Measurements from ENCODE around the gene ENPP1. TPM values are rescaled to one million over a fixed set of nuclear protein-coding genes. Genes with fewer than 3 reads are reported as not detected.

Gene ENPP1
- total and polyA plus RNA-seq, 3 donors from 2014 or later = 8.3 to 16.0 (median 12.0) TPM

GRCh38 chr6:131775886-131776285 is 31.9 kb upstream of the ENPP1 start:
- intact Hi-C loops (cut with DNase I; ENCODE audit: low total_unique reads) = no loop called here

GRCh38 chr6:131776985-131777384 is 30.8 kb upstream of the ENPP1 start:
- no peaks in the 10 kb centered on the region for H3K9me3 ChIP-seq
- no peak for DNase-seq
- intact Hi-C loops (cut with DNase I; ENCODE audit: low total_unique reads) = no loop called here
- peaks cover 5% of the 10 kb centered on the region for H3K4me1 ChIP-seq
- no peak for TF ChIP-seq CTCF (IDR thresholded peaks at IDR 0.05)
- no peak for TF ChIP-seq POLR2A (IDR thresholded peaks at IDR 0.05)
- H3K36me3 ChIP-seq (ENCODE audit: low read depth, missing control alignments) = no peaks in the 10 kb centered on the region
- 71 to 93% methylated on average over 2 of the region's 2 CpGs for WGBS, 2 donors
- no peak overlapping the region for H3K4me3 ChIP-seq
- H3K27me3 ChIP-seq = no peaks in the 10 kb centered on the region
- H3K27ac ChIP-seq = no peak overlapping the region

More at GRCh38 chr6:131775886-131776285, 31.9 kb upstream of the ENPP1 start:
- WGBS, 2 donors = 96 to 100% methylated on average over 3 of the region's 3 CpGs
- H3K9me3 ChIP-seq = no peaks in the 10 kb centered on the region
- no peak overlapping the region for H3K4me3 ChIP-seq
- H3K36me3 ChIP-seq (ENCODE audit: low read depth, missing control alignments) = no peaks in the 10 kb centered on the region
- TF ChIP-seq CTCF (IDR thresholded peaks at IDR 0.05) = no peak
- no peak for TF ChIP-seq POLR2A (IDR thresholded peaks at IDR 0.05)
- H3K27ac ChIP-seq = no peak overlapping the region
- H3K4me1 ChIP-seq = peaks cover 5% of the 10 kb centered on the region
- DNase-seq = no peak
- H3K27me3 ChIP-seq = no peaks in the 10 kb centered on the region

GRCh38 chr6:131778169-131778568 is 29.7 kb upstream of the ENPP1 start:
- intact Hi-C loops (cut with DNase I; ENCODE audit: low total_unique reads) = no loop called here
- TF ChIP-seq CTCF (IDR thresholded peaks at IDR 0.05) = no peak
- no peak for TF ChIP-seq POLR2A (IDR thresholded peaks at IDR 0.05)
- H3K27me3 ChIP-seq = no peaks in the 10 kb centered on the region
- DNase-seq = no peak
- H3K4me3 ChIP-seq = no peak overlapping the region
- peaks cover under 1% of the 10 kb centered on the region for H3K4me1 ChIP-seq
- no peak overlapping the region for H3K27ac ChIP-seq
- 68 to 77% methylated on average over 1 of the region's 1 CpG for WGBS, 2 donors
- no peaks in the 10 kb centered on the region for H3K36me3 ChIP-seq (ENCODE audit: low read depth, missing control alignments)
- H3K9me3 ChIP-seq = no peaks in the 10 kb centered on the region

- no peak for DNase-seq
- Histone ChIP-seq H3K36me3 (ENCODE audit: low read depth, missing control alignments) (no peaks in the 10 kb centered on the region), H3K27me3 (no peaks in the 10 kb centered on the region), H3K9me3 (no peaks in the 10 kb centered on the region), H3K4me1 (no peaks in the 10 kb centered on the region), H3K4me3 (no peak overlapping the region), H3K27ac (no peak overlapping the region)
- WGBS, 2 donors = 73 to 75% methylated on average over 2 of the region's 2 CpGs
- intact Hi-C loops (cut with DNase I; ENCODE audit: low total_unique reads) = no loop called here
- TF ChIP-seq POLR2A (IDR thresholded peaks at IDR 0.05) (no peak), CTCF (IDR thresholded peaks at IDR 0.05) (no peak)
These were observed 28.5 kb upstream of the ENPP1 start for GRCh38 chr6:131779304-131779703.

GRCh38 chr6:131780600-131780999 is 27.2 kb upstream of the ENPP1 start:
- TF ChIP-seq CTCF (IDR thresholded peaks at IDR 0.05) = no peak
- TF ChIP-seq POLR2A (IDR thresholded peaks at IDR 0.05) = no peak
- Histone ChIP-seq H3K27ac (no peak overlapping the region), H3K27me3 (no peaks in the 10 kb centered on the region), H3K4me1 (no peaks in the 10 kb centered on the region), H3K36me3 (ENCODE audit: low read depth, missing control alignments) (no peaks in the 10 kb centered on the region), H3K9me3 (no peaks in the 10 kb centered on the region), H3K4me3 (no peak overlapping the region)
- no peak for DNase-seq
- intact Hi-C loops (cut with DNase I; ENCODE audit: low total_unique reads) = no loop called here
- WGBS, 2 donors = 68 to 81% methylated on average over 11 of the region's 11 CpGs
